CD14-positive monocyte (primary cell): ENCODE data around the gene SERTAD3. TPM values are rescaled to one million over a fixed set of nuclear protein-coding genes. Genes with fewer than 3 reads are reported as not detected.
"Not testable (repeated sequence)": the region's sequence is repeated elsewhere in the genome, so short reads cannot be mapped to it uniquely, and the experiment has no call there.

Source experiments
- DNase-seq, 3 donors: peaks; one replicate each; pipeline ENCODE4 v3.0.0-alpha.2; 2011 to 2022
- H2AFZ ChIP-seq: 2 replicates; pipeline ENCODE4 v1.6.0; 2012; ENCODE audit warnings: mild to moderate bottlenecking, low read depth, low read length, inconsistent platforms; ENCODE audit not compliant: insufficient read depth, poor library complexity, severe bottlenecking
- H3K27ac ChIP-seq, 2 donors: 1 replicate in 1 of 2; 2 replicates in 1 of 2; pipeline ENCODE4 v1.5.1; 2012 to 2013; ENCODE audit warnings: low read length in 2 of 2, control low read depth in 1 of 2, inconsistent platforms in 1 of 2, low read depth in 1 of 2, mild to moderate bottlenecking in 1 of 2
- H3K27me3 ChIP-seq, 2 donors: one replicate each; pipeline versions ENCODE4 v1.6.0 to v1.6.1; 2011 to 2013; ENCODE audit warnings: low read length in 2 of 2; ENCODE audit not compliant: control insufficient read depth in 2 of 2, insufficient read depth in 2 of 2
- H3K36me3 ChIP-seq, 2 donors: replicated peaks in 1 of 2; 1 replicate in 1 of 2; 2 replicates in 1 of 2; pipeline versions ENCODE4 v1.5.1 to v1.6.1; 2012 to 2013; ENCODE audit warnings: low read length in 2 of 2, control low read depth in 1 of 2, inconsistent platforms in 1 of 2, mild to moderate bottlenecking in 1 of 2; ENCODE audit not compliant: insufficient read depth in 2 of 2, control insufficient read depth in 1 of 2
- H3K4me1 ChIP-seq, 2 donors: 1 replicate in 1 of 2; 2 replicates in 1 of 2; pipeline versions ENCODE4 v1.5.1 to v1.6.1; 2012 to 2013; ENCODE audit warnings: low read length in 2 of 2, control low read depth in 1 of 2, inconsistent platforms in 1 of 2, mild to moderate bottlenecking in 1 of 2, moderate library complexity in 1 of 2; ENCODE audit not compliant: insufficient read depth in 2 of 2, control insufficient read depth in 1 of 2
- H3K4me2 ChIP-seq: replicated peaks from 2 replicates; pipeline ENCODE3; 2012; ENCODE audit warnings: low read length, moderate library complexity, mild to moderate bottlenecking; ENCODE audit not compliant: poor library complexity, severe bottlenecking; ENCODE audit errors: extremely low read depth
- H3K4me3 ChIP-seq, 3 experiments: fragments of 200-600 bp in 1 of 3; sonication (generic) in 1 of 3; replicated peaks in 1 of 3; 1 replicate in 2 of 3; 2 replicates in 1 of 3; pipeline ENCODE4 v1.5.1; 2011 to 2013; ENCODE audit warnings: low read length in 3 of 3, mild to moderate bottlenecking in 3 of 3, control low read depth in 2 of 3, low read depth in 2 of 3, inconsistent platforms in 1 of 3, moderate library complexity in 1 of 3
- H3K79me2 ChIP-seq: 2 replicates; pipeline ENCODE4 v1.6.0; 2012; ENCODE audit warnings: mild to moderate bottlenecking, control low read depth, inconsistent platforms, low read length, moderate library complexity; ENCODE audit not compliant: insufficient read depth
- H3K9ac ChIP-seq: 2 replicates; pipeline ENCODE4 v1.6.0; 2017; ENCODE audit warnings: low read length, mild to moderate bottlenecking; ENCODE audit not compliant: insufficient read depth, poor library complexity, severe bottlenecking
- H3K9me3 ChIP-seq, 2 donors: replicated peaks in 1 of 2; 1 replicate in 1 of 2; 2 replicates in 1 of 2; pipeline versions ENCODE4 v1.5.1 to v1.6.1; 2012 to 2013; ENCODE audit warnings: low read length in 2 of 2, control low read depth in 1 of 2; ENCODE audit not compliant: control insufficient read depth in 1 of 2, insufficient read depth in 1 of 2
- H4K20me1 ChIP-seq: 2 replicates; pipeline ENCODE4 v1.6.0; 2012; ENCODE audit warnings: mild to moderate bottlenecking, low read length, control low read depth, moderate library complexity; ENCODE audit not compliant: insufficient read depth
- H3K27ac Mint-ChIP-seq, 7 donors: one replicate each; pipeline ENCODE4 v1.8.0; 2020; ENCODE audit warnings: mild to moderate bottlenecking in 7 of 7, mixed read lengths in 7 of 7, moderate library complexity in 6 of 7, inconsistent platforms in 2 of 7
- H3K27me3 Mint-ChIP-seq, 3 donors: one replicate each; pipeline ENCODE4 v1.8.0; 2021 to 2022; ENCODE audit warnings: low read depth in 3 of 3, mild to moderate bottlenecking in 3 of 3, mixed read lengths in 3 of 3, moderate library complexity in 3 of 3, inconsistent platforms in 1 of 3
- H3K36me3 Mint-ChIP-seq, 2 donors: one replicate each; pipeline ENCODE4 v1.8.0; 2020; ENCODE audit warnings: mixed read lengths in 2 of 2, inconsistent platforms in 1 of 2, mild to moderate bottlenecking in 1 of 2
- H3K4me1 Mint-ChIP-seq: one replicate; pipeline ENCODE4 v1.8.0; 2020; ENCODE audit warnings: mild to moderate bottlenecking, mixed read lengths
- H3K4me3 Mint-ChIP-seq, 2 donors: one replicate each; pipeline ENCODE4 v1.8.0; 2020; ENCODE audit warnings: mild to moderate bottlenecking in 2 of 2, mixed read lengths in 2 of 2, moderate library complexity in 1 of 2
- H3K9me3 Mint-ChIP-seq, 7 donors: one replicate each; pipeline ENCODE4 v1.8.0; 2020 to 2022; ENCODE audit warnings: mixed read lengths in 7 of 7, mild to moderate bottlenecking in 6 of 7, moderate library complexity in 6 of 7, inconsistent platforms in 2 of 7
- WGBS: methylation state at CpG from one replicate; pipeline ENCODE4 v1.1.5; 2013; ENCODE audit warnings: missing lambda C conversion rate; ENCODE audit not compliant: insufficient coverage; 5-methylcytosine and 5-hydroxymethylcytosine counted together
- intact Hi-C, 2 donors: fragments of 100-400 bp; cut with micrococcal nuclease; formaldehyde crosslinking; loops; one replicate each; pipeline versions ENCODE4 v1.15.0 to v1.15.1; 2023
- polyA plus RNA-seq, 3 donors: library from polyadenylated mRNA; depleted of rRNA in 1 of 3; unstranded in 2 of 3; stranded (reverse) in 1 of 3; fragments of 300-500 nt in 2 of 3; fragments of >200 nt in 1 of 3; fragmentation: Illumina TruSeq in 2 of 3; gene quantifications; 1 replicate in 2 of 3; 2 replicates in 1 of 3; pipeline ENCODE4 v1.2.3, GENCODE V29; 2012 to 2021
- TF ChIP-seq, protein P1 (sequence below): fragments of 200-600 bp; IDR thresholded peaks from one replicate; pipeline ENCODE4 v1.8.0; 2022; ENCODE audit warnings: antibody characterized with exemption, mild to moderate bottlenecking

Gene SERTAD3
- polyA plus RNA-seq, 3 donors = 30.4 to 57.2 (median 49.4) TPM

DNA sequence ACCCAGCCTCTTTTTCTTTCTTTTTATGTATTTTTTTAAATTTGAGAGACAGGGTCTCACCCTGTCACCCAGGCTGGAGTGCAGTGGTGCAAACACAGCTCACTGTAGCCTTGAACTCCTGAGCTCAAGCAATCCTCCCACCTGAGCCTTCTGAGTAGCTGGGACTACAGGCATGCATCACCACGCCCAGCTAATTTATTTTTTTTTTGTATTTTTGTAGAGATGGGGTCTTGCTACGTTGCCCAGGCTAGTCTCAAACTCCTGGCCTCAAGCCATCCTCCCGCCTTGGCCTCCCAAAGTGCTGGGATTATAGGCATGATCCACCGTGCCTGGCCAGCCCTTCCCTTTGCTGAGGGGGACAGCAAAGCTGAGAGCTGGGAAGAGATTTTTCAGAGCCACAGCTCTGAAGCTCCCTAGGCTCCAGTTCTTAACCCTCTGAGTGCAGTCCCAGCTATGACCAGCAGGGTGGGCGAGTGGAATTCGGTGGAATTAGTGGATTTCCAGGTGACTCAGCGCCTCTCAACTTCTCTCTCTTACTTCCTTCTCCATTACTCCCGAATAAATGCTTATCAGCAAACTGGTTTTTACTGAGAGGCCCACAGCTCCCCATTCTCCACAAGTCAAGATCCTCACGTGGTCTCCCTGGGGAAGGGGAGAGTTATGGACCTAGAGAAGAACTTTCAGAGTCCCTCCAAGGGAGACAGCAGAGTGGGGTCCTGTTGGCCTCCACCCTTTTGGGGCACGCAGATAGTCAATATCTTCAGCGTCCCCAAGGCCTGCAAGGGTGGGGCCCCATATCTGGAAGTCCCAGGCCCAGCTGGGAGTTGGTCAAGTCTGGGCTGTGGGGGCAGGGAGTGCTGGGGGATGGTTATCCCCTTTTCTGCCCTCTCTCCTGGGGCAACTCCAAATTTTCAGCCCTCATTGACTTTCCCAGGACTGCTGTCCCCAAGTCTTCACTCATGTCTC, 20.2 kb upstream of the SERTAD3 start:
- H3K36me3 Mint-ChIP-seq = peaks cover 10 to 14% of the 10 kb centered on the region in 2 donors
- peaks cover 24 to 30% (median 27%) of the 10 kb centered on the region in 3 donors for H3K27me3 Mint-ChIP-seq
- peak overlapping the region; percentile 89 for H3K4me2 ChIP-seq
- no peak overlapping the region for H2AFZ ChIP-seq
- peak overlapping the region; percentile 58 to 84 (median 62) for H3K4me3 ChIP-seq
- peaks cover 59 to 71% of the 10 kb centered on the region in 2 donors for H3K4me1 ChIP-seq
- no peaks in the 10 kb centered on the region for H3K36me3 ChIP-seq
- no peaks in the 10 kb centered on the region for H3K9me3 ChIP-seq
- H3K27me3 ChIP-seq = peaks cover 13 to 24% of the 10 kb centered on the region in 2 donors
- H4K20me1 ChIP-seq = peaks cover 6% of the 10 kb centered on the region
- TF ChIP-seq, protein P1, sequence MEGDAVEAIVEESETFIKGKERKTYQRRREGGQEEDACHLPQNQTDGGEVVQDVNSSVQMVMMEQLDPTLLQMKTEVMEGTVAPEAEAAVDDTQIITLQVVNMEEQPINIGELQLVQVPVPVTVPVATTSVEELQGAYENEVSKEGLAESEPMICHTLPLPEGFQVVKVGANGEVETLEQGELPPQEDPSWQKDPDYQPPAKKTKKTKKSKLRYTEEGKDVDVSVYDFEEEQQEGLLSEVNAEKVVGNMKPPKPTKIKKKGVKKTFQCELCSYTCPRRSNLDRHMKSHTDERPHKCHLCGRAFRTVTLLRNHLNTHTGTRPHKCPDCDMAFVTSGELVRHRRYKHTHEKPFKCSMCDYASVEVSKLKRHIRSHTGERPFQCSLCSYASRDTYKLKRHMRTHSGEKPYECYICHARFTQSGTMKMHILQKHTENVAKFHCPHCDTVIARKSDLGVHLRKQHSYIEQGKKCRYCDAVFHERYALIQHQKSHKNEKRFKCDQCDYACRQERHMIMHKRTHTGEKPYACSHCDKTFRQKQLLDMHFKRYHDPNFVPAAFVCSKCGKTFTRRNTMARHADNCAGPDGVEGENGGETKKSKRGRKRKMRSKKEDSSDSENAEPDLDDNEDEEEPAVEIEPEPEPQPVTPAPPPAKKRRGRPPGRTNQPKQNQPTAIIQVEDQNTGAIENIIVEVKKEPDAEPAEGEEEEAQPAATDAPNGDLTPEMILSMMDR = peak; percentile 91
- WGBS = no CpG with 5 or more reads among the region's 11 CpGs
- H3K27ac Mint-ChIP-seq = peak overlapping the region; percentile 93 to 99 (median 97)
- H3K9ac ChIP-seq = peak overlapping the region; percentile 89
- peak; percentile 77 to 90 (median 89) for DNase-seq
- H3K79me2 ChIP-seq = peaks cover 46% of the 10 kb centered on the region
- H3K4me1 Mint-ChIP-seq = peaks cover 62% of the 10 kb centered on the region
- H3K9me3 Mint-ChIP-seq = peaks cover 2 to 10% (median 6%) of the 10 kb centered on the region in 7 donors
- peak overlapping the region; percentile 88 to 90 for H3K4me3 Mint-ChIP-seq
- intact Hi-C loops = loop anchor here (2.0 to 10.0 kb wide), 5 partner anchors 20 to 108 kb away; partner anchors contain the start of gene SERTAD3 (in 1 of the 2)
- peak overlapping the region; percentile 91 to 96 for H3K27ac ChIP-seq

DNA sequence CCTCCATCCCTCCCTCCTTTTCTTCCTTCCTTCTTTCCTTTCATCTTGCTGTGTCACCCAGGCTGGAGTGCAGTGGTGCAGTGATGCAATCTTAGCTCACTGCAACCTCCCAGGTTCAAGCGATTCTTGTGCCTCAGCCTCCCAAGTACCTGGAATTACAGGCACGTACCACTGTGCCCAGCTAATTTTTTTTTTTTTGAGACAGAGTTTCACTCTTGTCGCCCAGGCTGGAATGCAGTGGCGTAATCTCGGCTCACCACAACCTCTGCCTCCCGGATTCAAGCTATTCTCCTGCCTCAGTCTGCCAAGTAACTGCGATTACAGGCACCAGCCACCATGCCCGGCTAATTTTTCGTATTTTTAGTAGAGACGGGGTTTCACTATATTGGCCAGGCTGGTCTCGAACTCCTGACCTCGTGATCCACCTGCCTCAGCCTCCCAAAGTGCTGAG, 19.5 kb upstream of the SERTAD3 start:
- H3K79me2 ChIP-seq = peaks cover 53% of the 10 kb centered on the region

More for the DNA sequence above, 19.5 kb upstream of the SERTAD3 start:
- Histone ChIP-seq H3K4me1 (peaks cover 59 to 71% of the 10 kb centered on the region in 2 donors), H3K27ac (peak overlapping the region; percentile 91 to 96), H4K20me1 (peaks cover 13% of the 10 kb centered on the region), H3K27me3 (peaks cover 13 to 22% of the 10 kb centered on the region in 2 donors), H3K4me3 (peak overlapping the region in 2 of 3 experiments; percentile 10 to 84), H3K4me2 (peak overlapping the region; percentile 89)
- intact Hi-C loops = loop anchor here (2.0 to 10.0 kb wide), 4 partner anchors 19 to 99 kb away; partner anchors contain the start of gene SERTAD3 (in 1 of the 2)
- WGBS = 7% methylated on average over 7 of the region's 12 CpGs
- not testable (repeated sequence) for H3K9me3 ChIP-seq, H3K9ac ChIP-seq, H3K36me3 ChIP-seq, H2AFZ ChIP-seq
- H3K4me1 Mint-ChIP-seq = peaks cover 58% of the 10 kb centered on the region
- H3K27ac Mint-ChIP-seq = peak overlapping the region; percentile 93 to 99 (median 97)
- H3K9me3 Mint-ChIP-seq = peaks cover 2 to 10% (median 6%) of the 10 kb centered on the region in 7 donors
- peak in 2 of 3 donors; percentile 38 to 62 for DNase-seq
- H3K36me3 Mint-ChIP-seq = peaks cover 10 to 20% of the 10 kb centered on the region in 2 donors
- peaks cover 20 to 24% (median 21%) of the 10 kb centered on the region in 3 donors for H3K27me3 Mint-ChIP-seq
- H3K4me3 Mint-ChIP-seq = peak overlapping the region; percentile 67 to 90
